Measurements from ENCODE around the gene ABT1. TPM values are rescaled to one million over a fixed set of nuclear protein-coding genes. Genes with fewer than 3 reads are reported as not detected.

ABT1 gene
- 15.4 and 18.4 TPM in 2 replicates for polyA plus RNA-seq (2012; rRNA removed)
- polyA plus RNA-seq (2012; cell fraction: cytosol; rRNA removed), result 10.1 and 15.2 TPM in 2 replicates
- 9.9 and 12.9 TPM in 2 replicates for polyA plus RNA-seq (2012; cell fraction: nucleus; rRNA removed)

GRCh38 chr6:26596579-26597388, at the start of gene ABT1:
ABT1 (plus strand) TSS chr6:26596953; CDS start chr6:26596983, 30 bp downstream.
- ChIA-PET CTCF (interaction anchor here (0.8 to 7.9 kb wide), 13 partner anchors 11 to 495 kb away, joined by 3 to 183 read pairs (median 6); no protein-coding TSS in a partner anchor), POLR2A (no interaction called here)
- Histone ChIP-seq H3K36me3 (replicated peaks in 1 of 2; ENCODE audit: control insufficient read depth in 1 of 2, insufficient read depth in 2 of 2, low read length in 1 of 2) (peaks cover 21 to 25% of the 10 kb centered on the region in 2 experiments), H3K4me3 (ENCODE audit: low read depth in 2 of 2, low read length in 1 of 2) (peak within 1 kb of the TSS; percentile 72 to 94), H3K9ac (peak within 1 kb of the TSS; percentile 95), H3K79me2 (ENCODE audit: insufficient read depth) (peaks cover 25% of the 10 kb centered on the region), H3K9me2 (no peaks in the 10 kb centered on the region), H4K20me1 (ENCODE audit: insufficient read depth) (no peaks in the 10 kb centered on the region), H3K27me3 (ENCODE audit: insufficient read depth) (no peaks in the 10 kb centered on the region), H3K4me1 (ENCODE audit: control insufficient read depth in 1 of 2, insufficient read depth in 2 of 2, low read depth in 1 of 2, low read length in 1 of 2) (peaks cover 5 to 15% of the 10 kb centered on the region in 2 experiments; a peak in 3 of 4 replicates), H2AFZ (ENCODE audit: low read depth) (peak within 1 kb of the TSS; percentile 88), H3K27ac (ENCODE audit: low read depth in 2 of 2, low read length in 1 of 2) (peak within 1 kb of the TSS; percentile 89 to 90), H3K4me2 (peak within 1 kb of the TSS; percentile 91), H3F3A (replicated peaks; ENCODE audit: insufficient read depth) (peaks cover 27% of the 10 kb centered on the region), H3K9me3 (no peaks in the 10 kb centered on the region)
- DNase-seq, result peak; percentile 96
- under 1% methylated on average over 31 of the region's 51 CpGs for WGBS (ENCODE audit: low lambda C conversion rate)
- TF ChIP-seq RAD21 (IDR thresholded peaks at IDR 0.05; ENCODE audit: low read length) (no peak), USF2 (IDR thresholded peaks at IDR 0.05; ENCODE audit: borderline replicate concordance, low read depth, low read length) (no peak), CHD2 (IDR thresholded peaks at IDR 0.05; ENCODE audit: low read length, partially characterized antibody) (peak; percentile 86), FOXJ3 (CRISPR knock-in tag; IDR thresholded peaks at IDR 0.05) (peak; percentile 62; the same call in 1 of the 2 replicates), RCOR1 (IDR thresholded peaks at IDR 0.05; ENCODE audit: low read length) (peak; percentile 32; the same call in 1 of the 2 replicates), USF1 (IDR thresholded peaks at IDR 0.05; ENCODE audit: borderline replicate concordance, low read depth) (no peak), EZH2phosphoT487 (IDR thresholded peaks at IDR 0.05; ENCODE audit: borderline replicate concordance, low read depth) (no peak), MEF2A (IDR thresholded peaks at IDR 0.05; ENCODE audit: borderline replicate concordance, low read depth) (no peak), SIN3A (IDR thresholded peaks at IDR 0.05; ENCODE audit: borderline replicate concordance, low read depth, low read length) (peak; percentile 94), MAX (IDR thresholded peaks at IDR 0.05; ENCODE audit: low read depth) (peak; percentile 95), SMC3 (IDR thresholded peaks at IDR 0.05; ENCODE audit: low read depth, low read length) (no peak), RXRA (IDR thresholded peaks at IDR 0.05; ENCODE audit: borderline replicate concordance, low read depth) (no peak), JUND (IDR thresholded peaks at IDR 0.05) (no peak), GABPA (IDR thresholded peaks at IDR 0.05; ENCODE audit: low read depth) (peak; percentile 75), FOSL2 (IDR thresholded peaks at IDR 0.05; ENCODE audit: borderline replicate concordance, low read depth) (peak; percentile 16; the same call in 1 of the 2 replicates), TCF12 (IDR thresholded peaks at IDR 0.05) (peak; percentile 47; the same call in 1 of the 2 replicates), TEAD4 (IDR thresholded peaks at IDR 0.05; ENCODE audit: borderline replicate concordance, insufficient read depth) (no peak), MXI1 (IDR thresholded peaks at IDR 0.05; ENCODE audit: low read depth, low read length) (peak; percentile 96), TAF1 (IDR thresholded peaks at IDR 0.05; ENCODE audit: borderline replicate concordance, low read depth, low read length) (peak; percentile 89), ELF1 (IDR thresholded peaks at IDR 0.05) (peak; percentile 81), RFX5 (IDR thresholded peaks at IDR 0.05; ENCODE audit: low read length) (peak; percentile 65), NFIC (IDR thresholded peaks at IDR 0.05; ENCODE audit: borderline replicate concordance) (peak; percentile 33; the same call in 1 of the 2 replicates), NRF1 (IDR thresholded peaks at IDR 0.05; ENCODE audit: low read depth, low read length) (no peak), FOXM1 (IDR thresholded peaks at IDR 0.05; ENCODE audit: low read depth) (no peak)
- TF ChIP-seq, protein P1, sequence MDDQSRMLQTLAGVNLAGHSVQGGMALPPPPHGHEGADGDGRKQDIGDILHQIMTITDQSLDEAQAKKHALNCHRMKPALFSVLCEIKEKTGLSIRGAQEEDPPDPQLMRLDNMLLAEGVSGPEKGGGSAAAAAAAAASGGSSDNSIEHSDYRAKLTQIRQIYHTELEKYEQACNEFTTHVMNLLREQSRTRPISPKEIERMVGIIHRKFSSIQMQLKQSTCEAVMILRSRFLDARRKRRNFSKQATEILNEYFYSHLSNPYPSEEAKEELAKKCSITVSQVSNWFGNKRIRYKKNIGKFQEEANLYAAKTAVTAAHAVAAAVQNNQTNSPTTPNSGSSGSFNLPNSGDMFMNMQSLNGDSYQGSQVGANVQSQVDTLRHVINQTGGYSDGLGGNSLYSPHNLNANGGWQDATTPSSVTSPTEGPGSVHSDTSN (IDR thresholded peaks at IDR 0.05), result peak; percentile 88
- TF ChIP-seq, protein P2, sequence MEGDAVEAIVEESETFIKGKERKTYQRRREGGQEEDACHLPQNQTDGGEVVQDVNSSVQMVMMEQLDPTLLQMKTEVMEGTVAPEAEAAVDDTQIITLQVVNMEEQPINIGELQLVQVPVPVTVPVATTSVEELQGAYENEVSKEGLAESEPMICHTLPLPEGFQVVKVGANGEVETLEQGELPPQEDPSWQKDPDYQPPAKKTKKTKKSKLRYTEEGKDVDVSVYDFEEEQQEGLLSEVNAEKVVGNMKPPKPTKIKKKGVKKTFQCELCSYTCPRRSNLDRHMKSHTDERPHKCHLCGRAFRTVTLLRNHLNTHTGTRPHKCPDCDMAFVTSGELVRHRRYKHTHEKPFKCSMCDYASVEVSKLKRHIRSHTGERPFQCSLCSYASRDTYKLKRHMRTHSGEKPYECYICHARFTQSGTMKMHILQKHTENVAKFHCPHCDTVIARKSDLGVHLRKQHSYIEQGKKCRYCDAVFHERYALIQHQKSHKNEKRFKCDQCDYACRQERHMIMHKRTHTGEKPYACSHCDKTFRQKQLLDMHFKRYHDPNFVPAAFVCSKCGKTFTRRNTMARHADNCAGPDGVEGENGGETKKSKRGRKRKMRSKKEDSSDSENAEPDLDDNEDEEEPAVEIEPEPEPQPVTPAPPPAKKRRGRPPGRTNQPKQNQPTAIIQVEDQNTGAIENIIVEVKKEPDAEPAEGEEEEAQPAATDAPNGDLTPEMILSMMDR (IDR thresholded peaks at IDR 0.05), result no peak
- TF ChIP-seq, protein P3, sequence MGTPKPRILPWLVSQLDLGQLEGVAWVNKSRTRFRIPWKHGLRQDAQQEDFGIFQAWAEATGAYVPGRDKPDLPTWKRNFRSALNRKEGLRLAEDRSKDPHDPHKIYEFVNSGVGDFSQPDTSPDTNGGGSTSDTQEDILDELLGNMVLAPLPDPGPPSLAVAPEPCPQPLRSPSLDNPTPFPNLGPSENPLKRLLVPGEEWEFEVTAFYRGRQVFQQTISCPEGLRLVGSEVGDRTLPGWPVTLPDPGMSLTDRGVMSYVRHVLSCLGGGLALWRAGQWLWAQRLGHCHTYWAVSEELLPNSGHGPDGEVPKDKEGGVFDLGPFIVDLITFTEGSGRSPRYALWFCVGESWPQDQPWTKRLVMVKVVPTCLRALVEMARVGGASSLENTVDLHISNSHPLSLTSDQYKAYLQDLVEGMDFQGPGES (IDR thresholded peaks at IDR 0.05; ENCODE audit: low read depth, low read length), result no peak

Data from SK-N-SH (cell line).